BE2C (cell line): ENCODE results near the gene PRRT1.

Experiments used
- DNase-seq: peaks from one replicate; pipeline ENCODE4 v3.0.0-alpha.2; 2020
- H3K27me3 ChIP-seq: fragments of 250-450 bp; sonication (Bioruptor Pico); 2 replicates; pipeline ENCODE4 v1.5.1; 2020; ENCODE audit warnings: mild to moderate bottlenecking
- H3K36me3 ChIP-seq: fragments of 250-450 bp; sonication (Bioruptor Pico); 2 replicates; pipeline ENCODE4 v1.5.1; 2020; ENCODE audit warnings: mild to moderate bottlenecking
- H3K4me1 ChIP-seq: fragments of 250-450 bp; sonication (Bioruptor Pico); 2 replicates; pipeline ENCODE4 v1.5.1; 2020
- H3K4me3 ChIP-seq: 2 replicates; pipeline ENCODE4 v1.5.1; 2011; ENCODE audit warnings: low read depth, low read length
- H3K9me3 ChIP-seq: fragments of 250-450 bp; sonication (Bioruptor Pico); 2 replicates; pipeline ENCODE4 v1.5.1; 2020
- CTCF ChIP-seq: IDR thresholded peaks from 2 replicates; pipeline ENCODE4 v1.5.1; 2012; ENCODE audit warnings: mild to moderate bottlenecking, low read depth, low read length

PRRT1 gene

GRCh38 chr6:32175322-32175710 is 23.6 kb upstream of the PRRT1 start:
- Histone ChIP-seq H3K36me3 (peaks cover 8% of the 10 kb centered on the region), H3K4me3 (peak overlapping the region; percentile 96), H3K27me3 (no peaks in the 10 kb centered on the region), H3K4me1 (no peaks in the 10 kb centered on the region), H3K9me3 (no peaks in the 10 kb centered on the region)
- no peak for TF ChIP-seq CTCF
- no peak for DNase-seq

GRCh38 chr6:32174416-32174815 is 22.7 kb upstream of the PRRT1 start:
- no peak for DNase-seq
- H3K36me3 ChIP-seq, result peaks cover 17% of the 10 kb centered on the region
- no peaks in the 10 kb centered on the region for H3K4me1 ChIP-seq
- no peak for TF ChIP-seq CTCF
- H3K9me3 ChIP-seq, result no peaks in the 10 kb centered on the region
- H3K4me3 ChIP-seq, result no peak overlapping the region
- no peaks in the 10 kb centered on the region for H3K27me3 ChIP-seq

DNA sequence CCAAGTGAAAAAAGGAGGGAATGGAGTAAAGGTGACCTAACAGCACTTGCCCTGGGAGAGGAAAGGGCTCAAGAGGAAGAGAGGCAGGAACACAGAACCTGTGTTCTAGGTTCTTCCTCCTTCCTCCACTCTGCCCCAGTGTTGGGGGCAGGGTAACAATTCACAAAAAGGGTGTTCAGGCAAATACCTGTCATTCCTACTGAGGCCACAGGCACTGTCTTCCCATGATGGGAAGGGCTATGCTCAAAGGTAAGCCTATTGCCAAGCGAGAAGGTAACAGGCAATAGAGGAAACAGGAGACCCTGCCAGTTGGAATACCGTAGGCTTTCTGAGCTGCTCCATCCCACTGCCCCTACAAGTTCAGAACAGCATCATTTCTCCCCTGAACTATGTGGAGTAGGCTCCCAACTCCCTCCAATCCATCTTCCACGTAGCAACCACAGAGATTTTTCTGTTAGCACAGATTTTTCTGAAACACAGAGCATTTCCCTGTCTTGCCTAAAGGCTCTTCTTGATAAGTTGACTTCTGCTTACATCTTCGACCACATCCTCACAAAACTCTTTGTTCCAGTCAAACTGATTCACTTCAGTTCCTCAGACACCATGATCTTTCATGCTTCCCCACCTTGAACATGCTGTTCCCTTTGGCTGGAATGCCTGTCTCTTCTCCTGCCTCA is 21.4 kb upstream of the PRRT1 start:
- no peak overlapping the region for H3K4me3 ChIP-seq
- no peak for DNase-seq
- no peak for TF ChIP-seq CTCF
- no peaks in the 10 kb centered on the region for H3K9me3 ChIP-seq
- H3K27me3 ChIP-seq, result no peaks in the 10 kb centered on the region
- H3K36me3 ChIP-seq, result peaks cover 27% of the 10 kb centered on the region
- no peaks in the 10 kb centered on the region for H3K4me1 ChIP-seq

- Histone ChIP-seq H3K4me1 (no peaks in the 10 kb centered on the region), H3K36me3 (peaks cover 47% of the 10 kb centered on the region), H3K4me3 (no peak overlapping the region), H3K9me3 (no peaks in the 10 kb centered on the region), H3K27me3 (no peaks in the 10 kb centered on the region)
- no peak for TF ChIP-seq CTCF
- DNase-seq, result no peak
Measured at GRCh38 chr6:32171234-32171633, 19.5 kb upstream of the PRRT1 start.

DNA sequence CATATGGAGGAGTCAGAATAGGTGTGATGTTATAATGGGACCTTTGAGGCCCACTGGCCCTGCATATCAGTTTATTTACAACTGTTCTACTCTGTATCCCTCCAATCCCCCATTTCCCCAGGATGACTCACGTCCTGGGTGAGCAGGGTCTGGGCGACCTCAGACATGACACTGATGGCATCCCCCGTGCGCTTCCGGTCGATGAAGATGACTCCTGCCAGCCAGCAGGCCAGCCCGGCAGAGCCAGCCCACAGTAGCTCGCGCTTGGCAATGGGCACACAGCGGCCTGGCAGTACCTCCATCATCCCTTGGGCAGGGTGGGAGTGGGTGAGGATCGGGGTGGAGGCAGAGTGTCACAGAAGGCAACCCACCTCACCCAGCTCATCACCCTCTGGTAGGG is 18.6 kb upstream of the PRRT1 start:
- no peaks in the 10 kb centered on the region for H3K9me3 ChIP-seq
- DNase-seq, result no peak
- H3K4me3 ChIP-seq, result no peak overlapping the region
- H3K4me1 ChIP-seq, result no peaks in the 10 kb centered on the region
- H3K27me3 ChIP-seq, result no peaks in the 10 kb centered on the region
- TF ChIP-seq CTCF, result no peak
- H3K36me3 ChIP-seq, result peaks cover 47% of the 10 kb centered on the region

- Histone ChIP-seq H3K4me3 (no peak overlapping the region), H3K4me1 (no peaks in the 10 kb centered on the region), H3K36me3 (peaks cover 47% of the 10 kb centered on the region), H3K9me3 (no peaks in the 10 kb centered on the region), H3K27me3 (no peaks in the 10 kb centered on the region)
- no peak for TF ChIP-seq CTCF
- no peak for DNase-seq
Measured at GRCh38 chr6:32168807-32169591, 17.3 kb upstream of the PRRT1 start.
